Peyer's patch (tissue), 4 donors: Measurements from ENCODE around the gene FBXO31. TPM values are rescaled to one million over a fixed set of nuclear protein-coding genes. Genes with fewer than 3 reads are reported as not detected.
A peak's percentile ranks its signal among the peaks of the same experiment; 100 is the strongest.

Experiments used
- DNase-seq, 3 donors: peaks; one replicate each; pipeline ENCODE4 v3.0.0-alpha.2; 2017 to 2019
- H3K27ac ChIP-seq, 4 donors: fragments of 200-600 bp; sonication (generic); one replicate each; pipeline ENCODE4 v1.5.1; 2016 to 2019
- H3K27me3 ChIP-seq, 2 donors: fragments of 200-600 bp; sonication (generic); one replicate each; pipeline ENCODE4 v1.5.1; 2019
- H3K36me3 ChIP-seq, 3 donors: fragments of 200-600 bp; sonication (generic); one replicate each; pipeline ENCODE4 v1.5.1; 2016 to 2019
- H3K4me1 ChIP-seq, 4 donors: fragments of 200-600 bp; sonication (generic); one replicate each; pipeline ENCODE4 v1.5.1; 2016 to 2019
- H3K4me3 ChIP-seq, 4 donors: fragments of 200-600 bp; sonication (generic); 1 replicate in 3 of 4; 2 replicates in 1 of 4; pipeline ENCODE4 v1.5.1; 2016 to 2019; ENCODE audit warnings: mild to moderate bottlenecking in 1 of 4
- H3K9me3 ChIP-seq, 4 donors: fragments of 200-600 bp; sonication (generic); one replicate each; pipeline ENCODE4 v1.5.1; 2016 to 2019; ENCODE audit warnings: mild to moderate bottlenecking in 1 of 4
- CTCF ChIP-seq, 6 experiments: fragments of 450-650 bp in 4 of 6; fragments of 200-600 bp in 2 of 6; sonication (generic) in 1 of 6; IDR thresholded peaks; one replicate each; pipeline ENCODE4 v1.5.1; 2017 to 2019; ENCODE audit warnings: antibody characterized with exemption in 6 of 6, mild to moderate bottlenecking in 3 of 6, moderate library complexity in 1 of 6
- POLR2A ChIP-seq, 2 donors: fragments of 450-650 bp; IDR thresholded peaks; one replicate each; pipeline ENCODE4 v1.5.1; 2017; ENCODE audit warnings: antibody characterized with exemption in 2 of 2, mild to moderate bottlenecking in 2 of 2, moderate library complexity in 2 of 2
- total RNA-seq, 4 donors: library from RNA; depleted of rRNA; stranded (reverse); fragments of >200 nt; gene quantifications; one replicate each; pipeline ENCODE4 v1.1.0, GENCODE V29; 2016

The FBXO31 gene
- total RNA-seq, 4 donors from 2014 or later: 135 to 207 (median 191) TPM

DNA sequence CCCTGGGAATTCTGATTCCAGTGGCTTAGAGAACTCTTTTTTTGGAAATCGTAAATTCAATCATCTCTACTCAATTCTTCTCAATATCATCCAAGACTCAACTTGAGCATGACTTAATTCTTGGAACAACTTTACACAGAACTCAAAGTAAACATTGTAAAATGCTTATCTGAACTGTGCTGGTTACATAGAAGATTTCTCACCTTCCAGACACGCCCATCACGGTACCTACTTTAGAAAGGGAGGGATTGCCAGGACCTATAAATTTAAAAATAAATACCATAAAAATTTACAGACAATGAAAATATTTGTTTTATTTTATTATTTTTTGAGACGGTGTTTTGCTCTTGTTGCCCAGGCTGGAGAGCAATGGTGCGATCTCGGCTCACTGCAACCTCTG, 35.1 kb upstream of the FBXO31 start:
- no peak for DNase-seq
- peaks cover 0 to 97% (median 0%) of the 10 kb centered on the region in 3 donors for H3K36me3 ChIP-seq

GRCh38 chr16:87418216-87418615, 34.6 kb upstream of the FBXO31 start:
- no peak for DNase-seq
- Histone ChIP-seq H3K9me3 (no peaks in the 10 kb centered on the region), H3K4me3 (no peak overlapping the region), H3K4me1 (peaks cover 0 to 4% (median 0%) of the 10 kb centered on the region in 4 donors), H3K36me3 (peaks cover 0 to 97% (median 0%) of the 10 kb centered on the region in 3 donors), H3K27me3 (no peaks in the 10 kb centered on the region), H3K27ac (no peak overlapping the region)
- TF ChIP-seq POLR2A (IDR thresholded peaks at IDR 0.05): no peak
- TF ChIP-seq CTCF (IDR thresholded peaks at IDR 0.05): no peak

More for the DNA sequence above, 35.1 kb upstream of the FBXO31 start:
- H3K4me3 ChIP-seq: no peak overlapping the region
- peaks cover 0 to 4% (median 0%) of the 10 kb centered on the region in 4 donors for H3K4me1 ChIP-seq
- no peaks in the 10 kb centered on the region for H3K9me3 ChIP-seq
- no peak overlapping the region for H3K27ac ChIP-seq
- H3K27me3 ChIP-seq: no peaks in the 10 kb centered on the region
- TF ChIP-seq POLR2A (IDR thresholded peaks at IDR 0.05) (no peak), CTCF (IDR thresholded peaks at IDR 0.05) (no peak)

DNA sequence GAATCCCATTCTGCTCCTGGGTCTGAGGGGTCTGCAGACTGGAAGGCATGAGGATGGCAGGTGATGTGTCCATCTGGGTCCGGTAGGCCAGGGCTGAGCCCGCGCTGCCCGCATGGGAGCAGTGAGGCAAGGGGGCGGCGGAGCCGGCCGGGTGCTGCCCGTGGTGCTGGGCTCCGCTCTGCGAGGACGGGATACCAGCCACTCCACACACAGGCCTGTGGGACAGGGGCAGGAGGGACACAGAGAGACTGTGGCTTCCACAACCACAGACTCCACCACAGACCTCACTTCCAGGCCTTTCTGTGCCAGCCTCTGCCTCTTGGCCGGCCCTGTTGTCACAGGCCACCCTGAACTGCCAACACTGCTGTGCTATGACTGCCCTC, 33.9 kb upstream of the FBXO31 start:
- DNase-seq: no peak
- H3K4me3 ChIP-seq: no peak overlapping the region
- H3K27me3 ChIP-seq: no peaks in the 10 kb centered on the region
- peaks cover 0 to 97% (median 0%) of the 10 kb centered on the region in 3 donors for H3K36me3 ChIP-seq
- H3K27ac ChIP-seq: no peak overlapping the region
- no peaks in the 10 kb centered on the region for H3K9me3 ChIP-seq
- peaks cover 0 to 4% (median 0%) of the 10 kb centered on the region in 4 donors for H3K4me1 ChIP-seq
- no peak for TF ChIP-seq CTCF (IDR thresholded peaks at IDR 0.05)
- no peak for TF ChIP-seq POLR2A (IDR thresholded peaks at IDR 0.05)

DNA sequence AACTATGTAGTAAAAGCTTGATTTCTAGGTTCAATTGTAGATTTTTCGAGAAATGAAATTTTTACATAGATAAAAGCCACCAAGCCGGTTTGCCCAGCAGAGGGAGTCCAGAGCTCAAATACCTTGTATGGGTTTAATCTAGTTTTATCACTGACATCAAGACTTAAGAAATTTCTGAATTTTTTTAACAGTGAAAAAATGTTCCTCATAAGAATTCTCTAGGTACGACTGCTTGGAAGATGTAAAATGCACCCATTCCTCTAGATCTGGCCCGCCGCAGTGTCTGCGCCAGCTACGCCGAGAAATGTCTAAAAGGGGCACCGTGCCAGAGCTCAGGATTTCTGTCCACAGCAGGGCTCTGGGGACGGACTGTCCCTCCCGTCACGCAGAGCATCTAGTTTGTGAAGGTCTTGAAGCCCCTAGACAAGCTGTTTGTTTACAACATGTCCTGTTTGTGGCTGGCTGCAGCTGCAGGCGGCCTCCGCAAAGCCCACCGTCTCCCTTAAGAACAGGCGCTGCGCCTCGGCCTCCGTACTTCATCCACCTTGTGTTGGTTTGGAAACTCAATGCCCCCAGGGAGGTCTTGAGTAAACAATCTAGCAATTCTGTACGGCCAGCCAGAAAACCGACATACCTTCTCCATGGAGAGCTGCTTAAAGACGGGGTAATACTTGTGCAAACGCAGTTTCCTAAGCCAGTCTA, 33.4 kb upstream of the FBXO31 start:
- H3K4me1 ChIP-seq: peaks cover 0 to 4% (median 0%) of the 10 kb centered on the region in 4 donors
- no peaks in the 10 kb centered on the region for H3K27me3 ChIP-seq
- no peak for TF ChIP-seq POLR2A (IDR thresholded peaks at IDR 0.05)
- TF ChIP-seq CTCF (IDR thresholded peaks at IDR 0.05): peak in 5 of 6 experiments; percentile 40 to 65 (median 59)
- no peak for DNase-seq
- no peak overlapping the region for H3K4me3 ChIP-seq
- H3K27ac ChIP-seq: no peak overlapping the region
- peaks cover 0 to 97% (median 0%) of the 10 kb centered on the region in 3 donors for H3K36me3 ChIP-seq
- no peaks in the 10 kb centered on the region for H3K9me3 ChIP-seq

GRCh38 chr16:87415441-87415840, 31.9 kb upstream of the FBXO31 start:
- no peaks in the 10 kb centered on the region for H3K9me3 ChIP-seq
- peaks cover 0 to 97% (median 0%) of the 10 kb centered on the region in 3 donors for H3K36me3 ChIP-seq
- TF ChIP-seq CTCF (IDR thresholded peaks at IDR 0.05) (no peak), POLR2A (IDR thresholded peaks at IDR 0.05) (no peak)
- H3K4me3 ChIP-seq: no peak overlapping the region
- peaks cover 0 to 8% (median 0%) of the 10 kb centered on the region in 4 donors for H3K4me1 ChIP-seq
- DNase-seq: no peak
- H3K27ac ChIP-seq: no peak overlapping the region
- H3K27me3 ChIP-seq: no peaks in the 10 kb centered on the region
